ENCODE data around the gene INTS6L. TPM values are rescaled to one million over a fixed set of nuclear protein-coding genes. Genes with fewer than 3 reads are reported as not detected.

Gene INTS6L
- total RNA-seq, 1 donor from 2014 or later = 9.6 TPM

DNA sequence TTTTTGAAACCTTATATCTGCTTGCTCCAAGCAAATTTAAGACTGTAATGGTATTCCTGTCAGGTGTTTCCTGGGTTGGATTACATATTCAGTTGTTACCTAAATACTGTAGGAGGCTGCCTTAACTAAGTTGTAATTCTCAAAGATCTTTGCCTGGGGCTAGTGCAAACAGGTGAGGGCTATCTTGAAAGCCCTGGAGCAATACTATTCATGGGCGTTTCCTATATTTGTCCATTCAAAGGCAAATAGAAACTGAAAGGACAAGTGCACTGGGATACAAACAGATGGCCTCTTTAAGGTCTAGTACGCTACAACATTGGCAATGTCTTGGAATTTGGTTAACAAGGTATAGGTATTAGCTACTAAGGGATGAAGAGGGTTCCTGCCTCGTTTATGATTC, 108.9 kb downstream of the INTS6L start:
- TF ChIP-seq, protein P1, sequence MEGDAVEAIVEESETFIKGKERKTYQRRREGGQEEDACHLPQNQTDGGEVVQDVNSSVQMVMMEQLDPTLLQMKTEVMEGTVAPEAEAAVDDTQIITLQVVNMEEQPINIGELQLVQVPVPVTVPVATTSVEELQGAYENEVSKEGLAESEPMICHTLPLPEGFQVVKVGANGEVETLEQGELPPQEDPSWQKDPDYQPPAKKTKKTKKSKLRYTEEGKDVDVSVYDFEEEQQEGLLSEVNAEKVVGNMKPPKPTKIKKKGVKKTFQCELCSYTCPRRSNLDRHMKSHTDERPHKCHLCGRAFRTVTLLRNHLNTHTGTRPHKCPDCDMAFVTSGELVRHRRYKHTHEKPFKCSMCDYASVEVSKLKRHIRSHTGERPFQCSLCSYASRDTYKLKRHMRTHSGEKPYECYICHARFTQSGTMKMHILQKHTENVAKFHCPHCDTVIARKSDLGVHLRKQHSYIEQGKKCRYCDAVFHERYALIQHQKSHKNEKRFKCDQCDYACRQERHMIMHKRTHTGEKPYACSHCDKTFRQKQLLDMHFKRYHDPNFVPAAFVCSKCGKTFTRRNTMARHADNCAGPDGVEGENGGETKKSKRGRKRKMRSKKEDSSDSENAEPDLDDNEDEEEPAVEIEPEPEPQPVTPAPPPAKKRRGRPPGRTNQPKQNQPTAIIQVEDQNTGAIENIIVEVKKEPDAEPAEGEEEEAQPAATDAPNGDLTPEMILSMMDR (IDR thresholded peaks at IDR 0.05; ENCODE audit: unreplicated experiment) = no peak
- DNase-seq (ENCODE audit: low spot score) = no peak
- H3K36me3 Mint-ChIP-seq (ENCODE audit: low read depth, unreplicated experiment) = no peaks in the 10 kb centered on the region
- H3K4me1 Mint-ChIP-seq (ENCODE audit: unreplicated experiment) = no peaks in the 10 kb centered on the region
- no peak overlapping the region for H3K27ac Mint-ChIP-seq (ENCODE audit: unreplicated experiment)
- no peaks in the 10 kb centered on the region for H3K27me3 Mint-ChIP-seq (ENCODE audit: unreplicated experiment)
- H3K4me3 Mint-ChIP-seq (ENCODE audit: unreplicated experiment) = no peak overlapping the region
- H3K9me3 Mint-ChIP-seq (ENCODE audit: unreplicated experiment) = no peaks in the 10 kb centered on the region

Other genes with a start within 250 kb of the INTS6L start
- gene ETDC, start 211.2 kb upstream of the INTS6L start, total RNA-seq (ENCODE audit: unreplicated experiment) = not detected
- 21.8 TPM for gene ZNF75D, start 176.6 kb upstream of the INTS6L start, total RNA-seq (ENCODE audit: unreplicated experiment)
- gene ZNF449, start 175.9 kb upstream of the INTS6L start, total RNA-seq (ENCODE audit: unreplicated experiment) = 17.0 TPM
- 23.6 TPM for gene SMIM10L2A, start 98.7 kb upstream of the INTS6L start, total RNA-seq (ENCODE audit: unreplicated experiment)
- not detected for gene CT45A1, start 193.0 kb downstream of the INTS6L start, total RNA-seq (ENCODE audit: unreplicated experiment)
- not detected for gene CT45A3, start 247.5 kb downstream of the INTS6L start, total RNA-seq (ENCODE audit: unreplicated experiment)